ENCODE results near the gene HSPG2.
"Not testable (repeated sequence)": the region's sequence is repeated elsewhere in the genome, so short reads cannot be mapped to it uniquely, and the experiment has no call there.

Gene HSPG2

DNA sequence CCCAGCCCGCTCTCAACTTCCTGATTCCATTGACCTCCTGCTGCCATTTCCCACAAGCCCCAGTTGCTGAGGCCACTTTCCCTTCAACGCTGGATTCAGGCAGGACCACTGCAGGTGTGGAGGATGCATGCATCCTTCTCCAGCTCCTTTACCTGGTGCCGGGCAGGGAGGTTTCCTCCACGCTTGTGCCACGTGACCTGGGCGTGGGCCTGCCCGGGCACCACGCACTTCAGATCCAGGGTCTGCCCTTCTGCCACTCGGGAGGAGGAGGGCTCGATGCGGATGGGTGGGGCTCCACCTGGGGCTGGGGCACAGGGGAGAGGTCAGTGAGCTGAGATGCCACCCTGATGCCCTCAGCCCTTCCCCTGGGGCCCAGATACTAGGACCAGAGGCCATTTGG, 93.1 kb downstream of the HSPG2 start:
- no peak for DNase-seq (ENCODE audit: low read depth, low spot score)

DNA sequence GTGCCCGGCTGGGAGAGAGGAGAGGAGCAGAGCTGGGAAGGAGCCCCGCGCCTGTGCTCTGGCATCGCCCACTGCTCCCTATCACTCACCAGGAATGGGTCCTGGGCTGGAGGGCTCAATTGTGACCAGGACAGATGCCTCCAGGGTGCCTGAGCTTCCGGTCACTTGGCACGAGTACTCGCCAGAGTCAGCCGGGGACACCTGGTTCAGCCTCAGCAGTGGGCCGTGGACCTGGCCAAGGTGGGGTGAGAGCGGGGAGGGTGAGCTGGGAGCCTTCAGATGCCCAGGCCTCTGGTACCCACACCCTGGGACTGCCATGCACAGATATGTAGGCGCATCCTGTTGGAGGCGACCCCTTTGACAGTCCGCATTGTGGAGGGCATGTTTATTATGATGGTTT, 93.9 kb downstream of the HSPG2 start:
- no peak for DNase-seq (ENCODE audit: low read depth, low spot score)

DNA sequence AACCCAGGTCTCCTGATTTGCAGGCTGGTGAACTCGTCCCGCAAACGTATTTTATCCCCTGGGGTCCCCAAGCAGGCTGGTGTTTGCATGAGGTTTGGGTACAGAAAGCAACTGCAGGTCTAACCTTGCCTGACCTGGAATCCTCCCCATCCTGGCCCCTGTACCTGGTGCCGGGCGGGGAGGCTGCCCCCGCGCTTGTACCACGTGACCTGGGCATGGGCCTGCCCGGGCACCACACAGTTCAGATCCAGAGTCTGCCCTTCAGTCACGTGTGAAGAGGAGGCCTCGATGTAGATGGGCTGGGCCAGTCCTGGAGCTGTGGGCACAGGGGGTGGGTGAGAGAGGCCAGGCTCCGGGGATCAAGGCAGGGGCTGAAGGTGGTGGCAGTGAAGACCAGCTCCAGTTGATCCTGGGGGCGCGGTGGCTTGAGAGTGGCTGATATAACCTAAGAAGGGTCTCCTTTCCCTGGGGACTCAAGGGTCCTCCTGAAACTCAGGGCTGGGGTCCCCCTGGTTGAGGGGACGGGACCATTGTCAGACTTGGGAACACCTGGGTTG, 94.4 kb downstream of the HSPG2 start:
- DNase-seq (ENCODE audit: low read depth, low spot score) = no peak

DNA sequence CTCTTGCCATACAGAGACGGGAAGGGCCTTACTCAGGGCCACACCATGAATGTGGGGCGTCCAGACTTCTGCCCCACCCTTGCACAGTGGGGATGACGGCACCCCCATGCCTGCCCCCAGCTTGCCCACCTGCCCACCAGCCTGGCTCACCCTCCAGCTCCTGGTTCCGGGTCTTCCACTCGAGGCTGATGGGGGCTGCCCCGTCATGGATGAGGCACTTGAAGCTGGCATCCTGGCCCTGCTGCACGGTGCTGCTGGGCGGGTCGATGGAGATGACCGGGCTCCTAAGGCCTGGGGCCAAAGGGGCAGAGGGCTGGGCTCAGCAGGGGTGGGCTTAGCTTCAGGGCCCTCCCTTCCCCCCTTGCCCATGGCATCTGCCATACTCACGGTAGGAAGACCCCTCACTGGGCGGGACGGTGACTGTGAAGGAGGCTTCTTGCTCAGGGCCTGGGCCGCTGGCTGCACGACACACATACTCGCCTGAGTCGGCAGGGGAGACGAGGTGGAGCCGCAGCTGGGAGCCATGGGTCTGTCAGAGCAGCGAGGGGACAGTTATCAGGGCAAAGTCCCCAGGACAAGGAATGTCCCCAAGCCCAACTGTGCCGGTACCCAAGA, 95.2 kb downstream of the HSPG2 start:
- no peak for DNase-seq (ENCODE audit: low read depth, low spot score)

DNA sequence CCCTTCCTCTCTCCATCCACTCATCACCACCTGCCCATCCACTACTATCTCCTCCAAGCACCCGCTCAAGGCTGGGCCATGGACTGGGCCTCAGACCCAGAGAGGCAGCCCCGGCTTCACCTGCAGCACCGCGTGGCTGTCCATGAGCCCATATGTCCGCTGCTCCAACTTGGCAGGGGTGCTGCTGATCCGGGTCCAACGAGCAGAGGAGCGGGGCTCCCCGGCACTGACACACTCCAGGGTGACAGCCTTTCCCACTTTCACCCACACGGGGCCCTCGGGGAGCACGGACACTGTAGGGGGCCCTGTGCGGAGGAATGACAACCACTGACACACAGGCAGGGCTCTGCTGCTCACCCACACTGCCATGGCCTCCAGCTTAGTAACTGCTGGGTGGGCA, 96.1 kb downstream of the HSPG2 start:
- no peak for DNase-seq (ENCODE audit: low read depth, low spot score)

DNA sequence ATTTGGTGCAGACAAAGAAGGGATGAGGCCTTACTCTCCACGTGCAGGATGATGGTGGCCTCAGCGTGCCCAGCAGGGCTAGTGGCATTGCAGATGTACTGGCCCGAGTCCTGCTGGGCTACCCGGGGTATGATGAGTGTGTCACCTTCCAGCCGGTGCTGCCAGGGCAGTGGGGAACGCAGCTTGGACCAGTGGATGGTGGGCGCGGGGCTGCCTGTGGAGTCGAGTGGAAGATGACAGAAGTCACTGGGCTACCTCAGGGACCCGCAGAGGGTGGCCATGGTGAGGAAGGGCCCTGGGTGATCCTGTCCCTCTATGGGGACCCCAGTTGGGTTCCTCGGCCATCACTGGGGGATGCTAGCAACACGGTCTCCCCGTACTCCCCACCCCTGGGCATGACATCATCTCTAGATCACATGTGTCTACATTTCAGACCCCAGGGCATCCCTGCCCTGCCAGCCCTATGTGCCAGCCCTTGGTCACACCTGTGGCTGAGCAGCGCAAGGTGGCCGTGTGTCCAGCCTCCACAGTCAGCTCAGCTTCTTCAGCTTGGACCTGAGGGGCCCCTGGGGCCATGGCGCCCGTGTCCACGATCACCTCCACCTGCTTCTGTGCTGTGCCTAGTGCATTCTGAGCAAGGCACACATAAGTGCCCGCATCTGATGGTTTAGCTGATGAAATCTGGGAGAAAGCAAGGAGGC, 97.6 kb downstream of the HSPG2 start:
- no peak for DNase-seq (ENCODE audit: low read depth, low spot score)

DNA sequence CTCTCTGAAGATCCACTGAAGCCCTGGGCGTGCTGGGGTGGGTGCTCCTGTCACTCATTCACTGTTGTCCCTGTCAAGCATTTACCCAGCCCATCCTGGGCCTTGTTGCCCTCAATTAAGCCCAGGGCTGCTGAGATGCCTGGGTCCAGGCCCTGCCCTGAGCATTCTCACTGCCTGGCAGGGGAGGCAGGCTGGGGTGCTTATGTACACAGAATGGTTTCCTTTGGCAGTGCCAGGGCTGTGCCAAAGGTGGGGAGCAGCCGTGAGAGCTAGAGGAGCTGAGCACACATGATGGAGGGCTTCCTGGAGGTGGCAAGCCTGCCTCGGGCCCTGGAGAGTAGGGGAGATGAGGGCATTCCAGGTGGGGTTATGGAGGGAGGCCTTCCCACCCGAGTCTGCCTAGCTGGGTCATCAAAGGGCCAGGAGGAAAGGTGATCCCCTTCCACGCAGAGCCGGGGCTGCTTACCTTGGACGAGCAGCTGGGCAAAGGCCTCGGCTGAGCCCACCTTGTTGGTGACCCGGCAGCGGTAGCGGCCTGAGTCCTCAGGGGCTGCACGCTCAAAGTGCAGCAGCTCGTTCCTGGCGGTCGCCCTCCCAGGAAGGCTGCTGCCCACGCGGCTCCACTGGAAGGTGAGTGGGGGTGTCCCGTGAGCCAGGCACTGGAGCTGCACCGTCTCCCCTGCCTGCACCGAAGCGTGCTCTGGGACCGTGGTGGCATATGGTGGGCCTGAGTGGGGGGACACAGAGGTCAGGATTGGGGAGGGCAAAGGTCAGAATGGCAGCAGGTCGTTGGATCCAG, 98.6 kb downstream of the HSPG2 start:
- DNase-seq (ENCODE audit: low read depth, low spot score) = no peak

DNA sequence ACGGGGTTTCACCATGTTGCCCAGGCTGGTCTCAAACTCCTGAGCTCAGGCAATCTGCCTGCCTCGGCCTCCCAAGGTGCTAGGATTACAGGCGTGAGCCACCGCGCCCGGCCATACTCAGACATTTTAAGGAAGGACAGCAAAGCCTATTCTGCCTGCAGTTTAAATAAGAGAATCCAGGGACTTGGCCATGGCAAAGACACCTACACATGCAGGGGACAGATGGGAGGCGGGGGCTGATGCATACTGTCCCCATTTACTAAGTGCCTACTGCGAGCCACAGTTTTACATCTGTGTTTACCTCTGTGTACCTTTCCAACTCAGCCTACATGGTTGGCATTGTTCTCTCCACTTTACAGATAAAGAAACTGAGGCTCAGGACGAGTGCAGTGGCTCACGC, 99.6 kb downstream of the HSPG2 start:
- DNase-seq (ENCODE audit: low read depth, low spot score) = no peak

DNA sequence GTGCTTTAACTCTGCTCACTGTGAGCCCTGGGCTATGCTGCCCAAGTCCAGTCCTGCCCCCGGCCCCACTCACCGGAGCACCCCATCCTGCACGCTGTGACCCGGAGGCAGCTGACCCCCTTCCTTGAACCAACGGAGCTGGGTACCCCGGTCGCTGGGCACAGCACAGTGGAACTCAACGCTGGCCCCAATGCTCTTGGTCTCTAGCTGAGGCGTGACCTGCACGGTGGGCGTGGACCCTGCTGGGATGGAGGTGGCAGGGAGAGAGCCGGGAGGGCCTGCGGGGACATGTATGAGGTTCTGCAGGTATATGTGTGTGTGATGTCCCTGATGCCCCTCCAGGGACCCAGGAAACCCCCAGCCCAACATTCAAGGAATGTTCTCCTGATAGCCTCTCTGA, 100.4 kb downstream of the HSPG2 start:
- no peak for DNase-seq (ENCODE audit: low read depth, low spot score)

DNA sequence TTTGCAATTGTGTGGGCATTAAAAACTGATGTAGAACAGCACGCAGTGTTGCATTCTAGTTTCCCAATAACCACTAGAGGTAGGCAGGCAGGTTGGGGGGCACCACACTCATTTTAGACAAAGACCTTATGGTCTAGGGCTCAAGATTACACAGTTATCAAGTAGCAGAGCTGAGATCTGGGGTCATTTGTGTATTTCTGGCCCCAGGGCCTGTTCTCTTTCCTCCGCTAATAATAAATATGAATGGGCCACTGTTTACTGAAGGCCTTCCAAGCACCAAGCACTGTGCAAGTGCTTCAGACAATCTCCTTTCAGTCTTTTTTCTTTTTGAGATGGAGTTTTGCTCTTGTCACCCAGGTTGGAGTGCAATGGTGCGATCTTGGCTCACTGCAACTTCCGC, 101.1 kb downstream of the HSPG2 start:
- no peak for DNase-seq (ENCODE audit: low read depth, low spot score)

DNA sequence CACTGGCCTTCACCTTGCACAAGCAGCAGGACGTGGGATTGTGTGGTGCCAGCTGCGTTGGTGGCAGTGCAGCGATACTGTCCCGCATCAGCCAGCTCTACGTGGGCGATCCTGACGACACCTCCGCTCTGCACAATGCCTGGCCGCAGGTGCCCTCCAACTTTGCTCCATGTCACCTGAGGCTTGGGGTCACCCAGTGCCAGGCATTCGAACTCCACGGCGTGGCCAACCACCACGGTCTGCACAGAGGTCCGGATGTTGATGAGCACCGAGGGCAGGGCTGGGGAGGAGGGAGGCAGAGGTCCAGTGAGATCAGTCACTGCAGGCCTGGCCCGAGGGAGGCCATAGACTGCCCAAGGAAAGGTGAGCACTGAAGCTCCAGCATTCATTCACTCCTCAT, 102.4 kb downstream of the HSPG2 start:
- no peak for DNase-seq (ENCODE audit: low read depth, low spot score)

DNA sequence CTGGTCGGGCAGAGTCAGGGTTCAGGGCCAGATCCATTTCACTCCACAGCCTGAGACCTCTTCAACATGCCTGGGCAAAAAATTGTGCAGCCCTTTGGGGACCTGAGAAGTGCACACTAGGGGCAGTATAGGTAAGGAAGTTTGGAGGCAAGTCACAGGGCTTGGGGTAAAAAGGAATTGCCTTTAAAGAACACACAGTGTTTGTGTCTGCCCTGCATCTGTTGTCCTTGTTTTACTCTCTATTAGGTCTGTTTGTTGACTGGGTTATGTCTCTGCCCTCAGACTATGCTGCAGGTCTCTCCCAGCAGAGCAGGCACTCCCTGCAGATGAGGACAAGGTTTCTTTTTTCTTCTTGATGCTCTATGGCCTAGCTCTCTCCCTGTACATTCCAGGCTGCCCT, 103.0 kb downstream of the HSPG2 start:
- DNase-seq (ENCODE audit: low read depth, low spot score) = no peak

DNA sequence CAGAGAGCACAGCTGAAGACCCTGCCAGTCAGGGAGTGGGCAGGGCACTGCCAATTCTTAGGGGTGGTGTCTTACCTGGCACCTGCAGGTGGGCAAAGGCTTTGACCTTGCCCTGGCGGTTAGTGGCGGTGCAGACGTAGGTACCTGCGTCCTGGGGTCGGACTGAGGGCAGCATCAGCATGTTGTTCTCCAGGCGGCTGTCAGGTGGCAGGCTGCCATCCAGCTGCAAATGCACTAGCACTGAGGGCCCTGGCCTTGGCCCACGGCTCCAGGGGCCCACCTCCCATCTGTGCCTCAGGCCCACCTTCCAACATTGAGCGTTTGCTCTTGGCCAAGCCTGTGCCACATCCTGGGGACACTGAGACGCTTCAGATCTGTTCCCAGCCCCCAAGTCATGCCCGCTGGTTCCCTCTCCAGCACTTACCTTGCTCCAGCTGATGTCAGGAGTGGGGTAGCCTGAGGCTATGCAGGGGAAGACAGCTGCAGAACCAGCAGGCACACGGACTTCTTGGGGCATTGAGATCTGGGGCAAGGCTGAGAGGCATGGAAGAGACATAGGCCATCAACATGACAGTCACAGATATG, 103.6 kb downstream of the HSPG2 start:
- DNase-seq (ENCODE audit: low read depth, low spot score) = no peak

DNA sequence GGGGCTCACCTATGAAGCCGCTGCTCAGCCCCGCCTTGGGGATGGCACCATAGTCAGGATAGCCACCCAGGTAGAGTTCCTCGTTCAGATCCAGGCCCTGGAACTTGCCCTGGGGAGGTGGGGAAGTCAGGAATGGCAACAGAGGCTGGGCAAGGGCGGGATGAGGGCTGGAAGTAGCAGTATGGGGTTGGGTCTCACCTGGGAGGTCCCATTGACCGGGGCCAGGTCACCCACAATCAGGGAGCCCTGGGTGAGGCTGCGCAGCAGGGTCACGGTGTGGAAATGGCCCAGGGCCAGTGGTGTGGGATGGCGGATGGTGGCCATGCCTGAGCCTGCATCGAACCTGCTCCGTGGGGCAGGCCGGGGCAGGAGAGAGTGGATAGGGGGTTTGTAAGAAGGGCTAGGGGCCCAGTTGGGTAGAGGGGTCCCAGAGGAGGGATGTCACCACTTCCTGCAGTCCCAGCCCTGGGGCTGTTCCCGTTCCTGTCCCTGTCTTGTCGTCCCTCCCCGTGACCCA, 105.6 kb downstream of the HSPG2 start:
- no peak for DNase-seq (ENCODE audit: low read depth, low spot score)

DNA sequence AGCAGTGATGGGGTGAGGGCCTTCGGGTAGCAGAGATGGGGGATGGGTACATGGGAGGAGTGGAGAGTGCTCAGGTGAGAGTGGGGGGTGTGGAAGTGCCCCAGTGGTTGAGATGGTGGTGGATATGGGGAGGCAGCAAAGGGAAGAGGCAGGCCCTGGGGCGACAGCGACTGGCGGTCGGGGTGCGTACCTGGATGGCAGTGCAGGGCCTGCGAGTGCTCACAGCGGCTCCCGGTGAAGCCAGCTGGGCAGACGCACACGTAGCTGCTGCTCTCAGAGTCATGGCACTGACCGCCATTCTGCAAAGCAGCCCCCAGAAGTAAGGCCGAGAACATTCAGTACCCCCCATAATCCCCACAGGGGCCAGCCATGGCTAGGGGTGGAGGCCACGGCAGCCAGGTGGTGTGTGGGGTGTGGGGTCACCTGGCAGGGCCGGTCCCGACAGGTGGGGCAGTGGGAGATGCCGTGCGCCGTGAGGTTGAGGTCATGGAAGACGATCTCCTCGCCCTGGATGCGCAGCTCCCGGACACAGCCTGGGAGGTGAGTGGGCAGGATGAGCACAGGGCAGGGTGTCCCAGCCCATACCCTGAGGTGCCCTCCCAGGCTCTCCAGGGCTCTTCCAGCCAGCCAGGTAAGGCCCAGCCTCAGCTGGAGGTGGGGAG, 106.2 kb downstream of the HSPG2 start:
- no peak for DNase-seq (ENCODE audit: low read depth, low spot score)

DNA sequence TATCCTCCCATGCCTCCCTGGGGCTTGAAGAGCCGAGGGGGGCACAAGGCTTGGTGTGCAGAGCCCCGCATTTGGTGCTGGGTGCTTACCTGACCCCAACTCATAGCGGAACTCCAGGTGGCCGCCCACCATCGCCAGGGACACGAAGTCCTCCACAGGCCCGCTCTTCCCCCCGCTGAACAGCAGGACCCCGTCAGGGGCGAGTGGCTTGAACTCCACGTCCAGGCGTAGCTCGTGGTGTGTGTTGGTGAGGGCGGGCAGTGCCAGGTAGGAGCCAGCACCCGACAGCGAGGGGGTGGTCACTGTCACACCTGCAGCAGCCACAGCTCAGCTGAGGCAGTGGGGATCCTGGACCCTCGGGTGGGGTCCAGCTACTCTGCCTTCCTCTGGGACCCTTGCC, 107.8 kb downstream of the HSPG2 start:
- no peak for DNase-seq (ENCODE audit: low read depth, low spot score)

DNA sequence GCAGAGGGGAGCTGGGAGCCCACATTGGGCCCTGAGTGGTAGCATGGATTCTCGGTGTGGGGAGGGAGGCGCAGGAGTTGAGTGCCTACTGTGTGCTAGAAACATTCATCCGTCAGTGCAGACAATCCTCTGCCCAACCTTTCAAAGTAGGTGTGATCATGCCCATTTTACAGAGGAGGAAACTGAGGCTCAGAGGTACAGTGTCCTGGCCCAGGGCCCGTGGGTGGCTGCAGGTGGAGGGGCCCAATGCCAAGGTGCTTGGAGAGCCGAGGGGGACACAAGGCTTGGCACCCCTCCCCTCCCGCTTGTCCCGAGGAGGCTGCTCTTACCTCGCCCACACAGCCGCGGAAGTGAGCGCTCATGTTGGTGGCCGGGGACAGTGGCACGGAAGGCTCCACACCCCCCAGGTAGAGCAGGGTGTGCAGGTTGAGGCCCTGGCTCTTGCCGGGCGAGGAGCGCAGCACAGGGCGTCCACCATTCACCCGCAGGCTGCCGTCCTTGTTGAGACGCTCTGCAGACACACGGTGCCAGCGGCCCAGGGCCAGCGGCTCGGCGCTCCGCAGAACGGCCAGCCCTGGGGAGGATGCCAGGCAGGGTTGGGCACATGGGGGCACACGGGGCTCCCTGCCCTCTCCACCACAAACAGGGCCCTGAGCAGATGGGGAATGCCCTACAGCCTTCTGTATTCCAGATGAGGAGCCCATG, 108.5 kb downstream of the HSPG2 start:
- no peak for DNase-seq (ENCODE audit: low read depth, low spot score)

DNA sequence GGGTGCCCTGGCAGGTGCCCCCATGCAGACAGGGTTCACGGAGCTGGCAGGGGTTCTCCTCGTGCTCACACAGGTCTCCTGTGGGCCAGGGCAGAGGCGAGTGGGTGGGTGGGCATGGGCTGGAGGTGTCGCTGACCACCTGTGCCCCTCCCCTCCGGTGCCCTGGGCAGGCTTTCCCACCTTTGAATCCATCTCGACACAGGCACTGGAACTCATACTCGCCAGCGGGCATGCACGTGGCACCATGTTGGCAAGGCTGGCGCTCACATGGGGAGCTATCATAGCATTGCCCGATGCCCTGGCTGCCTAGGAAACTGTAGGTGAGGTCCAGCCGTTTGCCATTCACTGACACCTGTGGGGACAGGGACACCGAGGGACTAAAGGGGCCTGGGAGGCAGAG, 109.0 kb downstream of the HSPG2 start:
- no peak for DNase-seq (ENCODE audit: low read depth, low spot score)

DNA sequence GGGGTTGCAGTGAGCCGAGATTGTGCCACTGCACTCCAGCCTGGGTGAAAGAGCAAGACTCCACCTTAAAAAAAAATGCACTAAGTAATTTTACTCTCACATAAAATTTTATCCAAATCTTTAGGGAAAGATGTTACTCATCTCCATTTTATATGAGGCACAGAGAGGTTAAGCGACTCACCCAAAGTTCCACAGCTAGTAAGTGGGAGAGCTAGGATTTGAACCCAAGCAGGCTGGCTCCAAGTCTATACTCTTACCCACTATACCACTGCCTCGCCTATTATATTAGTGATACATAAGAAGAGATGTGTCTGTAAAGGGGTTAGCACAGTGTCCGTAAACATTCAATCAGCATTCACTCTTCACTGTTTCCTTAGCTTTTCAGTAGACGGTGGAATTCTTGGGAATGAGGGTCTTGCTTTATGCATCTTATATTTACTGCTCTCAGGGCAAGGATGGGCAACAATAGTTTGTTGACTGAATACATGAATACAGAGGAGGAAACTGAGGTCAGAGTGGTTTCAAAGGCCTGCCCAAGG, 109.9 kb downstream of the HSPG2 start:
- DNase-seq (ENCODE audit: low read depth, low spot score) = no peak

DNA sequence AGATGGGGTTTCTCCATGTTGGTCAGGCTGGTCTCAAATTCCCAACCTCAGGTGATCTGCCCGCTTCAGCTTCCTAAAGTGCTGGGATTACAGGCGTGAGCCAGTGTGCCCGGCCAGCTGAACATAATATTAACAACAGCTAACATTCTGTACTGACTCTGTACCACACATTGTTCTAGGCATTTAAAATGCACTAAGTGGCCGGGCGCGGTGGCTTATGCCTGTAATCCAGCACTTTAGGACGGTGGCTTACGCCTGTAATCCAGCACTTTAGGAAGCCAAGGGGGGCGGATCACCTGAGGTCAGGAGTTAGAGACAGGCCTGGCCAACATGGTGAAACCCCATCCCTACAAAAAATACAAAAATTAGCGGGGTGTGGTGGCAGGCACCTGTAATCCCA, 110.4 kb downstream of the HSPG2 start:
- not testable (repeated sequence) for DNase-seq (ENCODE audit: low read depth, low spot score)

DNA sequence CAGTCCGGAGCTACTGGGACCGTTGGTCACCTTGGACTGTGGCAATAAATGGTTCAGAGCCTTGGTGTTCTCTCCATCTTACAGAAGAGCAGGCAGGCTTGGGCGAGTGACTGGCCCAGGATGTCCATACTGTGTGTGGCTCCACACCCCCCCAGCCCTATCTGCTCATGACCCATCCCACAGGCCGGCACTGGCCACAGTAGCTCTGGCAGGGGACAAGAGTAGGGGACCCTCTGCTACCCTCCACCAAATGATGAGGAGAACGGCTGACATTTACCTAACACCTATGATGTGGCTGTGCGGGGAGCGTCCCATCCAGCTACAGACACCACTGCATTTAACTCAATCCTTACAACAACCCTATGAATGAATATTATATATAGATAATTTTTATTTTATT, 111.7 kb downstream of the HSPG2 start:
- no peak for DNase-seq (ENCODE audit: low read depth, low spot score)
